ENCODE results near the gene OLR1. TPM values are rescaled to one million over a fixed set of nuclear protein-coding genes. Genes with fewer than 3 reads are reported as not detected.
"Not testable (repeated sequence)": the region's sequence is repeated elsewhere in the genome, so short reads cannot be mapped to it uniquely, and the experiment has no call there.

OLR1 gene
- total RNA-seq, 2 experiments from 2014 or later: not detected

- no peak overlapping the region for H2AFZ ChIP-seq (ENCODE audit: low read length)
- H3K27ac ChIP-seq (ENCODE audit: low read depth, low read length, poor library complexity, severe bottlenecking): no peak overlapping the region
- H4K20me1 ChIP-seq (ENCODE audit: insufficient read depth, low read length): no peaks in the 10 kb centered on the region
- POLR2A ChIA-PET: interaction anchor here (0.6 to 2.4 kb wide), 7 partner anchors 9 to 74 kb away, joined by 3 to 7 read pairs (median 3); no protein-coding TSS in a partner anchor
- no peaks in the 10 kb centered on the region for H3K9me3 ChIP-seq (ENCODE audit: low read length)
- peaks cover 10% of the 10 kb centered on the region; the same call in 1 of the 2 replicates for H3K36me3 ChIP-seq (ENCODE audit: insufficient read depth, low read length)
- H3K4me2 ChIP-seq (ENCODE audit: low read length): no peak overlapping the region
- H3K9me2 ChIP-seq (ENCODE audit: insufficient read depth, low read length): no peaks in the 10 kb centered on the region
- H3K4me3 ChIP-seq (ENCODE audit: low read depth, low read length, poor library complexity, severe bottlenecking): no peak overlapping the region
- peaks cover 25% of the 10 kb centered on the region for H3K79me2 ChIP-seq (ENCODE audit: insufficient read depth, low read depth, low read length)
- intact Hi-C loops (cut with micrococcal nuclease; ENCODE audit: unreplicated experiment): loop anchor here (5.0 kb wide), 1 partner anchor 1812 kb away; no protein-coding TSS in a partner anchor
- no peak for DNase-seq (ENCODE audit: low spot score)
- CTCF ChIA-PET (ENCODE audit: unreplicated experiment): no interaction called here
- TF ChIP-seq CTCF (conservative IDR thresholded peaks at IDR 0.05; ENCODE audit: low read length): no peak
- no peak for TF ChIP-seq EZH2phosphoT487 (IDR thresholded peaks at IDR 0.05; ENCODE audit: borderline replicate concordance, low read depth, low read length)
- H3K4me1 ChIP-seq (ENCODE audit: insufficient read depth, low read length, poor library complexity, severe bottlenecking): peaks cover 21% of the 10 kb centered on the region
- no TSS peak for BruUV-seq (replicated peaks)
Measured at GRCh38 chr12:10210225-10210624, 38.3 kb upstream of the OLR1 start.

GRCh38 chr12:10207136-10207535, 35.2 kb upstream of the OLR1 start:
- CTCF ChIA-PET (ENCODE audit: unreplicated experiment): no interaction called here
- H3K27ac ChIP-seq (ENCODE audit: low read depth, low read length, poor library complexity, severe bottlenecking): no peak overlapping the region
- no TSS peak for BruUV-seq (replicated peaks)
- no peak for TF ChIP-seq CTCF (conservative IDR thresholded peaks at IDR 0.05; ENCODE audit: low read length)
- TF ChIP-seq EZH2phosphoT487 (IDR thresholded peaks at IDR 0.05; ENCODE audit: borderline replicate concordance, low read depth, low read length): no peak
- intact Hi-C loops (cut with micrococcal nuclease; ENCODE audit: unreplicated experiment): no loop called here
- POLR2A ChIA-PET: interaction anchor here (1.0 to 2.4 kb wide), 2 partner anchors 10 to 12 kb away, joined by 3 to 7 read pairs; no protein-coding TSS in a partner anchor
- H3K9me3 ChIP-seq (ENCODE audit: low read length): no peaks in the 10 kb centered on the region
- no peak overlapping the region for H3K4me3 ChIP-seq (ENCODE audit: low read depth, low read length, poor library complexity, severe bottlenecking)
- H3K79me2 ChIP-seq (ENCODE audit: insufficient read depth, low read depth, low read length): no peaks in the 10 kb centered on the region
- H3K4me2 ChIP-seq (ENCODE audit: low read length): no peak overlapping the region
- H3K4me1 ChIP-seq (ENCODE audit: insufficient read depth, low read length, poor library complexity, severe bottlenecking): peaks cover 39% of the 10 kb centered on the region
- H3K36me3 ChIP-seq (ENCODE audit: insufficient read depth, low read length): no peaks in the 10 kb centered on the region
- H2AFZ ChIP-seq (ENCODE audit: low read length): no peak overlapping the region
- H4K20me1 ChIP-seq (ENCODE audit: insufficient read depth, low read length): no peaks in the 10 kb centered on the region
- no peak for DNase-seq (ENCODE audit: low spot score)
- H3K9me2 ChIP-seq (ENCODE audit: insufficient read depth, low read length): no peaks in the 10 kb centered on the region

- DNase-seq (ENCODE audit: low spot score): no peak
- Histone ChIP-seq H3K79me2 (ENCODE audit: insufficient read depth, low read depth, low read length) (no peaks in the 10 kb centered on the region), H3K9me2 (ENCODE audit: insufficient read depth, low read length) (no peaks in the 10 kb centered on the region), H3K36me3 (ENCODE audit: insufficient read depth, low read length) (no peaks in the 10 kb centered on the region), H3K27ac (ENCODE audit: low read depth, low read length, poor library complexity, severe bottlenecking) (peak overlapping the region; percentile 44), H3K9me3 (ENCODE audit: low read length) (no peaks in the 10 kb centered on the region), H2AFZ (ENCODE audit: low read length) (peak overlapping the region; percentile 1; the same call in 1 of the 2 replicates), H3K4me1 (ENCODE audit: insufficient read depth, low read length, poor library complexity, severe bottlenecking) (peaks cover 49% of the 10 kb centered on the region), H3K4me2 (ENCODE audit: low read length) (0 out of 2 replicates have a peak overlapping the region, but pooled peaks have one; percentile 4), H4K20me1 (ENCODE audit: insufficient read depth, low read length) (no peaks in the 10 kb centered on the region), H3K4me3 (ENCODE audit: low read depth, low read length, poor library complexity, severe bottlenecking) (no peak overlapping the region)
- intact Hi-C loops (cut with micrococcal nuclease; ENCODE audit: unreplicated experiment): no loop called here
- ChIA-PET POLR2A (interaction anchor here (1.3 to 2.5 kb wide), 3 partner anchors 8 to 18 kb away, joined by 3 to 14 read pairs (median 5); no protein-coding TSS in a partner anchor), CTCF (ENCODE audit: unreplicated experiment) (no interaction called here)
- BruUV-seq (replicated peaks): no TSS peak
- TF ChIP-seq EZH2phosphoT487 (IDR thresholded peaks at IDR 0.05; ENCODE audit: borderline replicate concordance, low read depth, low read length) (no peak), CTCF (conservative IDR thresholded peaks at IDR 0.05; ENCODE audit: low read length) (no peak)
Measured at GRCh38 chr12:10205220-10205807, 33.4 kb upstream of the OLR1 start.

- H3K9me3 ChIP-seq (ENCODE audit: low read length); CTCF ChIA-PET (ENCODE audit: unreplicated experiment); H3K4me3 ChIP-seq (ENCODE audit: low read depth, low read length, poor library complexity, severe bottlenecking); intact Hi-C loops (cut with micrococcal nuclease; ENCODE audit: unreplicated experiment); H3K9me2 ChIP-seq (ENCODE audit: insufficient read depth, low read length); H4K20me1 ChIP-seq (ENCODE audit: insufficient read depth, low read length); H3K36me3 ChIP-seq (ENCODE audit: insufficient read depth, low read length); BruUV-seq (replicated peaks); H3K79me2 ChIP-seq (ENCODE audit: insufficient read depth, low read depth, low read length): not testable (repeated sequence)
- peak; percentile 58 for DNase-seq (ENCODE audit: low spot score)
- H2AFZ ChIP-seq (ENCODE audit: low read length): peak overlapping the region; percentile 1; the same call in 1 of the 2 replicates
- peak overlapping the region; percentile 33 for H3K4me2 ChIP-seq (ENCODE audit: low read length)
- H3K27ac ChIP-seq (ENCODE audit: low read depth, low read length, poor library complexity, severe bottlenecking): peak overlapping the region; percentile 44
- H3K4me1 ChIP-seq (ENCODE audit: insufficient read depth, low read length, poor library complexity, severe bottlenecking): peaks cover 49% of the 10 kb centered on the region
- POLR2A ChIA-PET: interaction anchor here (1.3 to 2.5 kb wide), 3 partner anchors 9 to 43 kb away, joined by 3 to 14 read pairs (median 11); no protein-coding TSS in a partner anchor
Measured at GRCh38 chr12:10204495-10204894, 32.6 kb upstream of the OLR1 start.
